HG03469 (cell line): Measurements from ENCODE around the gene PCTP.

Experiments used
- ATAC-seq: cut with Tn5 transposase; IDR thresholded peaks from one replicate; pipeline ENCODE4 v1.9.1; 2021; ENCODE audit warnings: mild to moderate bottlenecking, moderate library complexity, moderate number of reproducible peaks; ENCODE audit not compliant: unreplicated experiment

PCTP gene

GRCh38 chr17:55785181-55785580 lies 34.3 kb downstream of the PCTP start:
- no peak for ATAC-seq

GRCh38 chr17:55793272-55793671 lies 42.4 kb downstream of the PCTP start:
- no peak for ATAC-seq

DNA sequence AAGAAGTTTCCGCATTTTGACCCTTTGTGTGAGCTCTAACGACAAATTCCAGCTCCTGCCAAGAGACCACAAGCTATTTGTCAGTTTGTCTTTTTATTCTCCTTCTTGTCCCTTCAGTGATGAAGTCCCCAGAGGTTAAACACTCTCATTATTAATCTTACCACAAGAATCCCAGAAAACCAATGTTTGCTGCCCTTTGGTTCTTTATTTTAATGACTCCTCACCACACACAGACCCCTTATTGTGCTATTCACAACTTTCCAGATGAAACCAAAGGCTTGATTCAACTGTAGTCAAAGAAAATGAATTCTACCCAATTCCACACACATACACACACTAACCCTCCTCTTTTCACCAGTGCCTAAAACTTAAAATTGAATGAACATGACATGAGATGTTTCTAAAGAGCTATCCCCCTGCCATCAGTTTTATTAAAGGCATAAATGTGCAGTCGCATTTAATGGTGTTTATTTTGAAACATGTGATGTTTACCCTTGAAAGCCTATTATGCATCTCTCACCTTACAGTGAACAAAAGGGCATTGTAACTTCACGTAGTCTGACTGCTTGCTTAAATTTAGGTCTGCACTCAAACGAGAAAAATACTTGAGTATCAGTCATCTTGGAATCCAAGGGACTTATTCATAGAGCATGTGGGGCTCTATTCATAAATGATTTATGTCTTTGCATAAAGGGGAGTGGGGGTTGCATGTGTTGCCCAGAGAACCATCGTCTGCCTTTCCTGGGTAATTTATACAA lies 44.1 kb downstream of the PCTP start:
- no peak for ATAC-seq

GRCh38 chr17:55806745-55807495 lies 56.1 kb downstream of the PCTP start:
- ATAC-seq = no peak

- no peak for ATAC-seq
These were observed 60.7 kb downstream of the PCTP start for GRCh38 chr17:55811536-55811935.

DNA sequence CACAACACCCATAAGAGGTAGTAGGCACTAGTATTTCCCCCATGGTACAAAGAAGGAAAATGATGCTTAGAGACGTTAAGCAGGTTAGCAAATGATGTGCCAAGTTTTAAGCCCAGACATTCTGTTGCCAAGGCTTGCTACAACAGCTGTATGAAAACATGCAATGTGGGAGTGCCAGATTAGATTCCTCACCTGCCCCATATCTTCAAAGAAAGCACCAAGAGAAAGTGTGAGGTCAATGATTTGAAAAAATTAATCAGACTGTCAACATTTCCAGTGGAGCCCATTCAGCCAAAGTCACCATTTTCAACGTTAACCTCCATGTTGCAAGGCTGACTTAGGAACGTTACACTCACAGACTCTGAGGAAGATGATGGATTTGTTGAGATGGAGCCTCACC lies 61.5 kb downstream of the PCTP start:
- ATAC-seq = no peak

DNA sequence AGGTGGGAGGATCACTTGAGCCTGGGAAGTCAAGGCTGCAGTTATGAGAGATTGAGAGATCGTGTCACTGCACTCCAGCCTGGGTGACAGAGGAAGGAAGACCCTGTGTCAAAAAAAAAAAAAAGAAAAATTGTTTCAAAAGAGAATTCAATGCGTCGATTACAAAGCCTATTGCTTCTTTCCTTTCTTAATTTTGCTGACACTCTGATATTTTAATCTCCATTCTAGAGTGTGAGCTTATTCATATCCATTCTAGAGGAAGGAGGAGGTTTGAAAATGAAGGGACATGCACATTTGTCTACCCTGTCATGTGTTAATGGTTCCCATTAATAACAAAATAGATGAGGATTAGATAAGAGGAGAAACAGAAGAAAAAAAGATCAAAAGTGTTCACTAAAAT lies 63.1 kb downstream of the PCTP start:
- ATAC-seq = no peak

GRCh38 chr17:55814377-55814776 lies 63.5 kb downstream of the PCTP start:
- no peak for ATAC-seq

- ATAC-seq = no peak
These were observed 65.9 kb downstream of the PCTP start for GRCh38 chr17:55816532-55817396.

DNA sequence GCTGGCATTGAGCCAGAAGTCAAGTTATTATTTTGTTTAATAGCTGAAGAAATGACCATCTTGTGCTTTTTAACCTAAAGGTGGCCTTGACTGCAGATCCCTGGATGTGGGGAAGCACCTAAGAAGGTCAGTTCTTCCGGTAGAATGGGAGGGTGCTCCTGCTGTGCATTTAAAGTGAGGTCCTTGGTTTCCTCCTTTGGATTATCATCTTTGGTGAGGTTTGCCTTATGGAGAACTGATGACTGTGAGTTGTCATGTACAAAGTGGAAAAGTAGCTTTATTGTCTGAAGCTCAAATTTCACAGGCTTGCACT lies 66.5 kb downstream of the PCTP start:
- no peak for ATAC-seq

GRCh38 chr17:55818026-55818425 lies 67.2 kb downstream of the PCTP start:
- ATAC-seq = no peak

DNA sequence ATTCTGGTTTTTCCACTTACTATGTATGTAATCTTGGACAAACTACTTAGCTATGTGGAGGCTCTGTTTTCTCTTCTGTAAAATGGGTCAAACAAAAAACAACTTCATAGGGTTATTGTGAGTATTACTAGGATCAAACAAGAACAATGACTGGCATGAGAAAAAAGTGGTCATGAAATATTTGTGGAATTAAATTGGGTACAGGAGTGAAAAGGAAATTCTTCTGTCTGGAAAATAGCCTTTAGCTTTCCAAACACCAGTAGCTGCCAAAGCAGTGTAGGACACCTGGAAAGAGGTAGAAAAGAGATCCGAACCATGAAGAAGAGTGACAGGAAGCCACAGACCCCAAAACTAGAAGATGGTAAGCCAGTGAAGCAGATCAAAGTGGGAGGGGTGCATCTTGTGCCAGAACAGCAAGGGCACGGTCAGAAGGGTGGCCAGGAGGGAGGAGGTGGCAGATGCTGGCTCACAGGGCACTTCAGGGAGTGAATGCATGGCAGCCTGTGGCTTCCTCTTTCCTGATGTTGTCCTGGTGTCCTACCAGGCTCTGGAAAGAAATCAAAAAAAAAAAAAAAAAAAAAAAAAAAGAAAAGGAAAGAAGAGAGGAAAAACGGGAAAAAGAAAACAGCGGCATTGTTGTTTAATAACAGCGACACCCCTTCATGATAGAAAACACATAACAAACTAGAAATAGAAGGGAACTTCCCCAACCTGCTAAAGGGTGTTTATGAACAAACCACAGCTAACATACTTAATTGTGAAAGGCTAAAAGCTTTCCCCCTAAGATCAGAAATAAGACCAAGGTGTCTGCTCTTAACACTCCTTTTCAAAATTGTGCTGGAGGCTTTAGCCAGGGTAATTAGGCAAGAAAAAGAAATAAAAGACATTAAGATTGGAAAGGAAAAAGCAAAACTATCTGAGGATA lies 67.9 kb downstream of the PCTP start:
- ATAC-seq = no peak

GRCh38 chr17:55820675-55821074 lies 69.8 kb downstream of the PCTP start:
- no peak for ATAC-seq

DNA sequence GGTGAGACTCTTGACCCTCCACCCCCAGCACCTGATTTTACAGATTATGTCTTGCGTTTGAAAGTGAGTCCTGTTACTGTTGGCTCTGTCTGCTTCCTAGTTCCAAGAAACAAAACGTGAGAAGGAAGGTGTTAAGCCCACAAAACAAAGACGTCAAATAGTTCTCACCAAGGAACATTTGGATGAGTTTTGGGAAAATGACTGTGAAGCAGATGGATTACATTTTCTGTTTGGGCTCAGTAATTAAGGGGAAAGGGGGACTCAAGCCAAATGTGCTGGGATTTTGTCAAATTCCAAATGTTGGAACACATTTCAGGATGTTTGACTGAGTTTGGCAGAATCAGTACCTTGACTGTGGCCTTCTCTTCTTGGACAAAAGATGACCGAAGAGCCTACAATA lies 71.2 kb downstream of the PCTP start:
- ATAC-seq = no peak

DNA sequence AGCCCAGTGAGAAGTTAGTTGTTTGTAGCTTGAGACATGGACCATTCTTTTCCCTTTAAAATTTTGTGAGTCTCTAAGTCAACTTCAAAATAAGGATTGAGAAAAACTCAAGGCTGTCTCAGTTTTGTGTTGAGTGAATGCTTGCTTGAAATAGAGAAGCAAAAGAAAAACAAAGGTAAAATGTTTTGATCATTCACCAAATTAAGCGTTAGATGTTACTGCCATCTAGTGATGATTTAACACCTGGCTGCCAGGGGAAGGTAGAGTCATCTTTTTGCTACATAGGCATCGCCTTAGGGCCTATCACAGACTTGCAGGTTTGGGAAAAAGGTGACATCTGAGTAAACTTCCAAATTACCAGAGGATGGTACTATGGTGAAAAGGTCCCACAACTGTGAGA lies 74.4 kb downstream of the PCTP start:
- ATAC-seq = no peak
